Liver (tissue), 9 donors: Measurements from ENCODE around the gene COPB2. TPM values are rescaled to one million over a fixed set of nuclear protein-coding genes. Genes with fewer than 3 reads are reported as not detected.

ENCODE experiments used
- DNase-seq: peaks from one replicate; pipeline ENCODE4 v3.0.0-alpha.2; 2017; ENCODE audit warnings: low spot score
- H3K27ac ChIP-seq, 2 donors: one replicate each; pipeline ENCODE4 v1.7.0; 2013; ENCODE audit warnings: inconsistent platforms in 2 of 2, low read length in 2 of 2, control low read depth in 1 of 2, low read depth in 1 of 2, mild to moderate bottlenecking in 1 of 2
- H3K27me3 ChIP-seq, 4 donors: one replicate each; pipeline versions ENCODE4 v1.6.1 to v1.7.0; 2013; ENCODE audit warnings: low read length in 3 of 4, inconsistent platforms in 1 of 4, mild to moderate bottlenecking in 1 of 4, moderate library complexity in 1 of 4; ENCODE audit not compliant: control insufficient read depth in 4 of 4, insufficient read depth in 4 of 4
- H3K36me3 ChIP-seq, 4 donors: one replicate each; pipeline versions ENCODE4 v1.6.1 to v1.7.0; 2013; ENCODE audit warnings: low read length in 3 of 4, mild to moderate bottlenecking in 3 of 4, low read depth in 1 of 4, moderate library complexity in 1 of 4; ENCODE audit not compliant: control insufficient read depth in 4 of 4, insufficient read depth in 3 of 4
- H3K4me1 ChIP-seq, 4 donors: one replicate each; pipeline versions ENCODE4 v1.6.1 to v1.7.0; 2013; ENCODE audit warnings: low read length in 3 of 4, mild to moderate bottlenecking in 3 of 4, moderate library complexity in 1 of 4; ENCODE audit not compliant: control insufficient read depth in 4 of 4, insufficient read depth in 4 of 4
- H3K4me3 ChIP-seq, 3 donors: one replicate each; pipeline versions ENCODE4 v1.6.1 to v1.7.0; 2013; ENCODE audit warnings: low read length in 3 of 3, control low read depth in 1 of 3, low read depth in 1 of 3, mild to moderate bottlenecking in 1 of 3
- H3K9ac ChIP-seq, 2 donors: one replicate each; pipeline ENCODE4 v1.7.0; 2013; ENCODE audit warnings: low read length in 2 of 2, mild to moderate bottlenecking in 2 of 2, moderate library complexity in 2 of 2, control low read depth in 1 of 2, low read depth in 1 of 2
- H3K9me3 ChIP-seq, 4 donors: one replicate each; pipeline versions ENCODE4 v1.6.1 to v1.7.0; 2013; ENCODE audit warnings: low read length in 3 of 4; ENCODE audit not compliant: control insufficient read depth in 4 of 4
- ATF3 ChIP-seq: IDR thresholded peaks from 2 replicates; pipeline ENCODE4 v1.6.1; 2016; ENCODE audit warnings: antibody characterized with exemption
- CTCF ChIP-seq: fragments of 150-350 bp; IDR thresholded peaks from 2 replicates; pipeline ENCODE4 v1.5.1; 2017; ENCODE audit warnings: improper control_type of control experiment, low read depth, low read length; ENCODE audit not compliant: missing input control
- EGR1 ChIP-seq, 2 donors: IDR thresholded peaks; 2 replicates each; pipeline ENCODE4 v1.6.1; 2016 to 2018; ENCODE audit warnings: antibody characterized with exemption in 2 of 2, low read depth in 2 of 2
- FOXA1 ChIP-seq: IDR thresholded peaks from 2 replicates; pipeline ENCODE4 v1.6.1; 2016; ENCODE audit warnings: antibody characterized with exemption
- FOXA2 ChIP-seq: IDR thresholded peaks from 2 replicates; pipeline ENCODE4 v1.6.1; 2016; ENCODE audit warnings: antibody characterized with exemption
- GABPA ChIP-seq, 2 donors: IDR thresholded peaks in 1 of 2; conservative IDR thresholded peaks in 1 of 2; 2 replicates each; pipeline ENCODE4 v1.6.1; 2016; ENCODE audit warnings: antibody characterized with exemption in 2 of 2, mild to moderate bottlenecking in 1 of 2, moderate library complexity in 1 of 2
- HNF4A ChIP-seq, 2 donors: conservative IDR thresholded peaks; 2 replicates each; pipeline ENCODE4 v1.6.1; 2016; ENCODE audit warnings: antibody characterized with exemption in 2 of 2, mild to moderate bottlenecking in 2 of 2
- HNF4G ChIP-seq: IDR thresholded peaks from 2 replicates; pipeline ENCODE4 v1.6.1; 2016; ENCODE audit warnings: antibody characterized with exemption
- JUND ChIP-seq, 2 donors: IDR thresholded peaks; 2 replicates each; pipeline ENCODE4 v1.6.1; 2016; ENCODE audit warnings: antibody characterized with exemption in 2 of 2
- MAX ChIP-seq: IDR thresholded peaks from 2 replicates; pipeline ENCODE4 v1.6.1; 2016; ENCODE audit warnings: antibody characterized with exemption
- NR2F2 ChIP-seq: IDR thresholded peaks from 2 replicates; pipeline ENCODE4 v1.6.1; 2016; ENCODE audit warnings: antibody characterized with exemption
- RAD21 ChIP-seq, 2 donors: IDR thresholded peaks; 2 replicates each; pipeline ENCODE4 v1.6.1; 2016; ENCODE audit warnings: antibody characterized with exemption in 2 of 2, mild to moderate bottlenecking in 2 of 2
- REST ChIP-seq: IDR thresholded peaks from 2 replicates; pipeline ENCODE4 v1.6.1; 2016; ENCODE audit warnings: antibody characterized with exemption, mild to moderate bottlenecking
- RXRA ChIP-seq, 2 donors: IDR thresholded peaks; 2 replicates each; pipeline ENCODE4 v1.6.1; 2017 to 2018; ENCODE audit warnings: antibody characterized with exemption in 2 of 2, mild to moderate bottlenecking in 1 of 2
- SP1 ChIP-seq: IDR thresholded peaks from 2 replicates; pipeline ENCODE4 v1.6.1; 2018; ENCODE audit warnings: antibody characterized with exemption, mild to moderate bottlenecking
- TAF1 ChIP-seq: conservative IDR thresholded peaks from 2 replicates; pipeline ENCODE4 v1.6.1; 2016; ENCODE audit warnings: antibody characterized with exemption, mild to moderate bottlenecking
- YY1 ChIP-seq: IDR thresholded peaks from 2 replicates; pipeline ENCODE4 v1.6.1; 2016; ENCODE audit warnings: antibody characterized with exemption, mild to moderate bottlenecking
- WGBS: extraction: QIAGEN DNeasy Blood & Tissue Kit; methylation state at CpG from one replicate; pipeline ENCODE4 v1.1.7; 2013; 5-methylcytosine and 5-hydroxymethylcytosine counted together
- polyA plus RNA-seq, 2 donors: library from polyadenylated mRNA; stranded (reverse) in 1 of 2; unstranded in 1 of 2; fragments of 200-250 nt in 1 of 2; fragments of >200 nt in 1 of 2; fragmentation: Nextera tagmentation in 1 of 2; extraction: Ambion mirVana in 1 of 2; gene quantifications; one replicate each; pipeline versions ENCODE4 v1.2.1 to v1.2.3, GENCODE V29; 2013 to 2015
- total RNA-seq, 2 donors: library from RNA; depleted of rRNA; stranded (reverse); fragments of >200 nt; gene quantifications; one replicate each; pipeline ENCODE4 v1.2.3, GENCODE V29; 2014
- TF ChIP-seq, protein P1 (sequence below): IDR thresholded peaks from 2 replicates; pipeline ENCODE4 v1.6.1; 2016; ENCODE audit warnings: antibody characterized with exemption
- donor health status: healthy.
- donor health status: healthy.
- donor health status: healthy.
- donor health status: healthy.
- donor health status: healthy.

Gene COPB2
- total and polyA plus RNA-seq, 4 donors, result 45.4 to 145 (median 72.0) TPM

DNA sequence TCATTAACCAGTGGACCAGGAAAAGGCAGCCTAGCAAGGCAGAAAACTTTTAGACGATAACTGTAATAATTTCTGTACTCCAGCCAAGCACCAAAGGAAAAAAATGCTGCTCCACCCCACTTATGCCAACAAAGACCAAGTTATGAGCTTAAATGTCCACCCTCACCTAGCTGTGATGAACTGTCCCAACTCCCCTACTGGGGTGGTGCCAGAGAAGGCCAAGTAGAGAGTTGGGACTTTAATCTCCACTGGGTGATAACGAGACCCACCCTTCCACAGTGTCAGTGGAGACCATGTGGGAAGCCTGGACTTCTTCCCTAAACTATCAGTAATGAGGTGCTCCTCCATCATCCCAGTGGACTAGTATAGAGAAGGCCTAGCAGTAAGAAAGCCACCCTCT, 33.8 kb upstream of the COPB2 start:
- DNase-seq, result no peak
- H3K4me3 ChIP-seq, result no peak overlapping the region
- no peaks in the 10 kb centered on the region for H3K9me3 ChIP-seq
- WGBS, result 88% methylated on average over 2 of the region's 2 CpGs
- H3K36me3 ChIP-seq, result peaks cover 0 to 7% (median 1%) of the 10 kb centered on the region in 4 donors
- H3K27ac ChIP-seq, result no peak overlapping the region
- H3K9ac ChIP-seq, result no peak overlapping the region
- TF ChIP-seq EGR1 (IDR thresholded peaks at IDR 0.05; ENCODE audit: low read depth in 2 of 2) (no peak), ATF3 (no peak), JUND (IDR thresholded peaks at IDR 0.05) (no peak), MAX (no peak), HNF4G (no peak), YY1 (no peak), CTCF (no peak), TAF1 (no peak), GABPA (IDR thresholded peaks at IDR 0.05 in 1 of 2, conservative IDR thresholded peaks at IDR 0.05 in 1 of 2) (no peak), REST (no peak), FOXA2 (no peak), NR2F2 (no peak), RAD21 (IDR thresholded peaks at IDR 0.05) (no peak)
- H3K4me1 ChIP-seq, result peaks cover 0 to 5% (median 3%) of the 10 kb centered on the region in 4 donors
- H3K27me3 ChIP-seq, result no peaks in the 10 kb centered on the region

- no peak overlapping the region for H3K9ac ChIP-seq
- H3K9me3 ChIP-seq, result no peaks in the 10 kb centered on the region
- WGBS, result 78% methylated on average over 1 of the region's 1 CpG
- no peak overlapping the region for H3K4me3 ChIP-seq
- H3K4me1 ChIP-seq, result peaks cover 0 to 5% (median 2%) of the 10 kb centered on the region in 4 donors
- DNase-seq, result no peak
- peaks cover 0 to 7% (median 1%) of the 10 kb centered on the region in 4 donors for H3K36me3 ChIP-seq
- no peak overlapping the region for H3K27ac ChIP-seq
- H3K27me3 ChIP-seq, result no peaks in the 10 kb centered on the region
- TF ChIP-seq EGR1 (IDR thresholded peaks at IDR 0.05; ENCODE audit: low read depth in 2 of 2), result no peak
- TF ChIP-seq JUND (IDR thresholded peaks at IDR 0.05), result no peak
- no peak for TF ChIP-seq RXRA (IDR thresholded peaks at IDR 0.05)
- no peak for TF ChIP-seq MAX
- no peak for TF ChIP-seq GABPA (IDR thresholded peaks at IDR 0.05 in 1 of 2, conservative IDR thresholded peaks at IDR 0.05 in 1 of 2)
- no peak for TF ChIP-seq SP1
- TF ChIP-seq FOXA1, result no peak
- no peak for TF ChIP-seq TAF1
- no peak for TF ChIP-seq HNF4G
- no peak for TF ChIP-seq NR2F2
- no peak for TF ChIP-seq YY1
- TF ChIP-seq ATF3, result no peak
- TF ChIP-seq, protein P1, sequence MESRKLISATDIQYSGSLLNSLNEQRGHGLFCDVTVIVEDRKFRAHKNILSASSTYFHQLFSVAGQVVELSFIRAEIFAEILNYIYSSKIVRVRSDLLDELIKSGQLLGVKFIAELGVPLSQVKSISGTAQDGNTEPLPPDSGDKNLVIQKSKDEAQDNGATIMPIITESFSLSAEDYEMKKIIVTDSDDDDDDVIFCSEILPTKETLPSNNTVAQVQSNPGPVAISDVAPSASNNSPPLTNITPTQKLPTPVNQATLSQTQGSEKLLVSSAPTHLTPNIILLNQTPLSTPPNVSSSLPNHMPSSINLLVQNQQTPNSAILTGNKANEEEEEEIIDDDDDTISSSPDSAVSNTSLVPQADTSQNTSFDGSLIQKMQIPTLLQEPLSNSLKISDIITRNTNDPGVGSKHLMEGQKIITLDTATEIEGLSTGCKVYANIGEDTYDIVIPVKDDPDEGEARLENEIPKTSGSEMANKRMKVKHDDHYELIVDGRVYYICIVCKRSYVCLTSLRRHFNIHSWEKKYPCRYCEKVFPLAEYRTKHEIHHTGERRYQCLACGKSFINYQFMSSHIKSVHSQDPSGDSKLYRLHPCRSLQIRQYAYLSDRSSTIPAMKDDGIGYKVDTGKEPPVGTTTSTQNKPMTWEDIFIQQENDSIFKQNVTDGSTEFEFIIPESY, result no peak
- TF ChIP-seq CTCF, result no peak
- TF ChIP-seq HNF4A (conservative IDR thresholded peaks at IDR 0.05), result no peak
- TF ChIP-seq FOXA2, result no peak
- no peak for TF ChIP-seq RAD21 (IDR thresholded peaks at IDR 0.05)
Observed at GRCh38 chr3:139421460-139421859, 32.0 kb upstream of the COPB2 start.
